WTC11 (cell line): ENCODE data around the gene TIMM13. TPM values are rescaled to one million over a fixed set of nuclear protein-coding genes. Genes with fewer than 3 reads are reported as not detected.

ENCODE experiments used
- ATAC-seq: fragments of 200-7000 bp; cut with Tn5 transposase; 2 replicates; pipeline ENCODE4 v1.10.0; 2021; ENCODE audit warnings: mild to moderate bottlenecking, moderate library complexity
- CTCF ChIA-PET: fragments of 300-600 bp; sonication (Branson Sonifier 250); formaldehyde crosslinking; loops from one replicate; lab custom pipeline; 2021; ENCODE audit warnings: antibody characterized with exemption; lab: Charles Lee
- POLR2A ChIA-PET: fragments of 350-600 bp; sonication (Branson Sonifier 250); formaldehyde crosslinking; loops from one replicate; lab custom pipeline; 2021; ENCODE audit warnings: antibody characterized with exemption; lab: Charles Lee
- DNase-seq: peaks from one replicate; pipeline ENCODE4 v3.0.0; 2021; ENCODE audit warnings: low spot score
- H3K27ac Mint-ChIP-seq: 2 replicates; pipeline ENCODE4 v1.8.0; 2021; ENCODE audit warnings: mixed read lengths
- H3K27me3 Mint-ChIP-seq: 2 replicates; pipeline ENCODE4 v1.8.0; 2021; ENCODE audit warnings: low read depth, mild to moderate bottlenecking, moderate library complexity, mixed read lengths
- H3K36me3 Mint-ChIP-seq: 2 replicates; pipeline ENCODE4 v1.8.0; 2021; ENCODE audit warnings: mixed read lengths
- H3K4me1 Mint-ChIP-seq: 2 replicates; pipeline ENCODE4 v1.8.0; 2022; ENCODE audit warnings: mixed read lengths
- H3K4me3 Mint-ChIP-seq: 2 replicates; pipeline ENCODE4 v1.8.0; 2021; ENCODE audit warnings: mild to moderate bottlenecking, moderate library complexity, mixed read lengths
- H3K9me3 Mint-ChIP-seq: 2 replicates; pipeline ENCODE4 v1.8.0; 2021; ENCODE audit warnings: mixed read lengths
- ATF1 ChIP-seq: sonication (generic); formaldehyde crosslinking; IDR thresholded peaks from 2 replicates; pipeline ENCODE4 v1.8.1; 2023; ENCODE audit warnings: mild to moderate bottlenecking, moderate library complexity, missing genetic modification reagents
- ATF3 ChIP-seq: sonication (generic); formaldehyde crosslinking; conservative IDR thresholded peaks from 2 replicates; pipeline ENCODE4 v1.8.1; 2022; ENCODE audit warnings: mild to moderate bottlenecking, missing genetic modification reagents
- CREM ChIP-seq: sonication (generic); formaldehyde crosslinking; IDR thresholded peaks from 2 replicates; pipeline ENCODE4 v1.8.1; 2022; ENCODE audit warnings: mild to moderate bottlenecking, missing genetic modification reagents, moderate library complexity
- CTCF ChIP-seq: fragments of 200-600 bp; IDR thresholded peaks from 2 replicates; pipeline ENCODE4 v1.8.0; 2022; ENCODE audit warnings: antibody characterized with exemption
- E2F5 ChIP-seq: sonication (generic); formaldehyde crosslinking; IDR thresholded peaks from 2 replicates; pipeline ENCODE4 v1.8.1; 2022; ENCODE audit warnings: mild to moderate bottlenecking, moderate library complexity, missing genetic modification reagents
- ELF4 ChIP-seq: sonication (generic); formaldehyde crosslinking; IDR thresholded peaks from 2 replicates; pipeline ENCODE4 v1.8.1; 2022; ENCODE audit warnings: low read depth, mild to moderate bottlenecking, moderate library complexity, missing genetic modification reagents
- FOXK1 ChIP-seq: sonication (generic); formaldehyde crosslinking; IDR thresholded peaks from 2 replicates; pipeline ENCODE4 v1.8.0; 2022; ENCODE audit warnings: mild to moderate bottlenecking, moderate library complexity, missing genetic modification reagents
- FOXP4 ChIP-seq: sonication (generic); formaldehyde crosslinking; IDR thresholded peaks from 2 replicates; pipeline ENCODE4 v1.8.0; 2022; ENCODE audit warnings: mild to moderate bottlenecking, missing genetic modification reagents
- GRHL2 ChIP-seq: fragments of 250-450 bp; sonication (Bioruptor Pico); IDR thresholded peaks from 2 replicates; pipeline ENCODE4 v1.8.0; 2022; ENCODE audit warnings: mild to moderate bottlenecking, moderate library complexity; ENCODE audit not compliant: insufficient replicate concordance, severe bottlenecking
- JAZF1 ChIP-seq: fragments of 250-450 bp; sonication (Bioruptor Pico); IDR thresholded peaks from 2 replicates; pipeline ENCODE4 v1.9.0; 2021; ENCODE audit warnings: moderate library complexity, mild to moderate bottlenecking, inconsistent platforms
- KAT7 ChIP-seq: sonication (generic); formaldehyde crosslinking; IDR thresholded peaks from 2 replicates; pipeline ENCODE4 v1.8.1; 2023; ENCODE audit warnings: missing genetic modification reagents, mild to moderate bottlenecking, borderline replicate concordance
- NR3C1 ChIP-seq: sonication (generic); formaldehyde crosslinking; conservative IDR thresholded peaks from 2 replicates; pipeline ENCODE4 v1.8.1; 2023; ENCODE audit warnings: low read depth, mild to moderate bottlenecking, missing genetic modification reagents
- OVOL2 ChIP-seq: fragments of 250-450 bp; sonication (Bioruptor Pico); IDR thresholded peaks from 2 replicates; pipeline ENCODE4 v1.9.0; 2021; ENCODE audit warnings: mild to moderate bottlenecking, borderline replicate concordance
- PRRX2 ChIP-seq: fragments of 250-450 bp; sonication (Bioruptor Pico); IDR thresholded peaks from 2 replicates; pipeline ENCODE4 v1.8.0; 2021; ENCODE audit warnings: mild to moderate bottlenecking
- SOX15 ChIP-seq: fragments of 250-450 bp; sonication (Bioruptor Pico); IDR thresholded peaks from 2 replicates; pipeline ENCODE4 v1.9.0; 2021; ENCODE audit warnings: mild to moderate bottlenecking
- STAT6 ChIP-seq: sonication (generic); formaldehyde crosslinking; conservative IDR thresholded peaks from 2 replicates; pipeline ENCODE4 v1.8.1; 2023; ENCODE audit warnings: mild to moderate bottlenecking, low read depth, missing genetic modification reagents, moderate library complexity
- TCF7 ChIP-seq: sonication (generic); formaldehyde crosslinking; IDR thresholded peaks from 2 replicates; pipeline ENCODE4 v1.8.0; 2022; ENCODE audit warnings: mild to moderate bottlenecking, low read depth, missing genetic modification reagents, moderate library complexity
- ZNF281 ChIP-seq: sonication (generic); formaldehyde crosslinking; IDR thresholded peaks from 2 replicates; pipeline ENCODE4 v1.8.0; 2023; ENCODE audit warnings: mild to moderate bottlenecking, missing genetic modification reagents
- ZNF423 ChIP-seq: fragments of 250-450 bp; sonication (Bioruptor Pico); IDR thresholded peaks from 2 replicates; pipeline ENCODE4 v2.1.2; 2022; ENCODE audit warnings: mild to moderate bottlenecking, moderate library complexity
- ZNF512 ChIP-seq: sonication (generic); formaldehyde crosslinking; IDR thresholded peaks from 2 replicates; pipeline ENCODE4 v1.8.1; 2022; ENCODE audit warnings: missing genetic modification reagents, borderline replicate concordance
- total RNA-seq: library from RNA; stranded (reverse); gene quantifications from 3 replicates; pipeline ENCODE4 v1.2.3, GENCODE V29; 2021

Gene TIMM13
- total RNA-seq, 1 experiment from 2014 or later, result 342 TPM

- TF ChIP-seq FOXP4 (no peak), PRRX2 (CRISPR knock-in tag) (no peak), ELF4 (CRISPR knock-in tag) (no peak), OVOL2 (CRISPR knock-in tag) (no peak), JAZF1 (CRISPR knock-in tag) (no peak), ZNF281 (CRISPR knock-in tag) (no peak), ZNF512 (CRISPR knock-in tag) (no peak)
- TF ChIP-seq, all 79 proteins: peak for 0
These were observed 2.6 kb upstream of the TIMM13 start (continued) for GRCh38 chr19:2429917-2430535.

- ChIA-PET CTCF (interaction anchor here (1.0 to 3.0 kb wide), 5 partner anchors 47 to 185 kb away, joined by 3 to 19 read pairs (median 12); partner anchors contain the start of gene GADD45B), POLR2A (interaction anchor here (1.0 to 2.4 kb wide), 5 partner anchors 13 to 112 kb away, joined by 5 to 14 read pairs (median 10); partner anchors contain the start of genes GADD45B and LMNB2)
- DNase-seq (no peak), ATAC-seq (no peak)
- Mint-ChIP-seq H3K27me3 (no peaks in the 10 kb centered on the region), H3K4me3 (no peak overlapping the region), H3K27ac (peak overlapping the region; percentile 93), H3K4me1 (peaks cover 27% of the 10 kb centered on the region), H3K9me3 (no peaks in the 10 kb centered on the region), H3K36me3 (peaks cover 11% of the 10 kb centered on the region)
- TF ChIP-seq ZNF423 (no peak), E2F5 (no peak), STAT6 (CRISPR knock-in tag) (no peak), CREM (no peak), ATF3 (no peak), GRHL2 (CRISPR knock-in tag) (no peak), CTCF (no peak), TCF7 (CRISPR knock-in tag) (no peak), KAT7 (CRISPR knock-in tag) (no peak), ATF1 (CRISPR knock-in tag) (no peak), SOX15 (CRISPR knock-in tag) (no peak), NR3C1 (CRISPR knock-in tag) (no peak), FOXK1 (CRISPR knock-in tag) (no peak)
These were observed 1.6 kb upstream of the TIMM13 start for GRCh38 chr19:2428756-2429711.
